Endodermal cell (in vitro differentiated cells): ENCODE data around the gene CDT1. TPM values are rescaled to one million over a fixed set of nuclear protein-coding genes. Genes with fewer than 3 reads are reported as not detected.

Experiments
- DNase-seq: peaks from one replicate; pipeline ENCODE4 v3.0.0-alpha.2; 2017
- H3K27ac ChIP-seq: 2 replicates; pipeline ENCODE4 v1.5.1; 2013; ENCODE audit warnings: mild to moderate bottlenecking, low read depth, low read length, moderate library complexity
- H3K27me3 ChIP-seq: 2 replicates; pipeline ENCODE4 v1.6.1; 2013; ENCODE audit warnings: mild to moderate bottlenecking, low read length, moderate library complexity; ENCODE audit not compliant: insufficient read depth, control insufficient read depth, poor library complexity, severe bottlenecking
- H3K36me3 ChIP-seq: 2 replicates; pipeline ENCODE4 v1.7.0; 2013; ENCODE audit warnings: mild to moderate bottlenecking, low read length, moderate library complexity; ENCODE audit not compliant: control insufficient read depth, insufficient read depth
- H3K4me1 ChIP-seq: one replicate; pipeline ENCODE4 v1.7.0; 2013; ENCODE audit warnings: low read length; ENCODE audit not compliant: control insufficient read depth, insufficient read depth
- H3K4me3 ChIP-seq: 2 replicates; pipeline ENCODE4 v1.5.1; 2013; ENCODE audit warnings: mild to moderate bottlenecking, low read length, moderate library complexity
- H3K9ac ChIP-seq: 2 replicates; pipeline ENCODE4 v1.6.1; 2013; ENCODE audit warnings: mild to moderate bottlenecking, low read length, moderate library complexity; ENCODE audit not compliant: poor library complexity, severe bottlenecking; ENCODE audit errors: extremely low read depth
- H3K9me3 ChIP-seq: 2 replicates; pipeline ENCODE4 v1.6.1; 2013; ENCODE audit warnings: mild to moderate bottlenecking, low read length, moderate library complexity; ENCODE audit not compliant: control insufficient read depth
- H3K27ac Mint-ChIP-seq: 2 replicates; pipeline ENCODE4 v1.8.0; 2020; ENCODE audit warnings: mixed read lengths
- H3K27me3 Mint-ChIP-seq: 2 replicates; pipeline ENCODE4 v1.8.0; 2021; ENCODE audit warnings: mild to moderate bottlenecking, mixed read lengths; ENCODE audit not compliant: insufficient read depth
- H3K36me3 Mint-ChIP-seq: 2 replicates; pipeline ENCODE4 v1.8.0; 2020; ENCODE audit warnings: low read depth, mixed read lengths
- H3K4me1 Mint-ChIP-seq: 2 replicates; pipeline ENCODE4 v1.8.0; 2020; ENCODE audit warnings: mixed read lengths
- H3K4me3 Mint-ChIP-seq: 2 replicates; pipeline ENCODE4 v1.8.0; 2020; ENCODE audit warnings: mild to moderate bottlenecking, moderate library complexity, mixed read lengths
- H3K9me3 Mint-ChIP-seq: 2 replicates; pipeline ENCODE4 v1.8.0; 2020; ENCODE audit warnings: mild to moderate bottlenecking, mixed read lengths
- CTCF ChIP-seq: fragments of 200-600 bp; sonication (generic); conservative IDR thresholded peaks from 2 replicates; pipeline ENCODE4 v1.5.0; 2021; ENCODE audit warnings: antibody characterized with exemption, mild to moderate bottlenecking
- WGBS, 2 experiments: methylation state at CpG; one replicate each; pipeline versions ENCODE4 v1.1.5 to v1.1.7; 2013; ENCODE audit warnings: missing lambda C conversion rate in 2 of 2, mixed read lengths in 1 of 2; ENCODE audit not compliant: insufficient coverage in 1 of 2, insufficient read length in 1 of 2; 5-methylcytosine and 5-hydroxymethylcytosine counted together
- total RNA-seq, 2 donors: library from RNA; stranded (reverse); fragmentation: NEBNext Ultra II Directional in 1 of 2; extraction: Animal tissue kit (Norgen Biotek cat#: 25700) in 1 of 2; gene quantifications; 2 replicates in 1 of 2; 3 replicates in 1 of 2; pipeline ENCODE4 v1.2.1, GENCODE V29; 2021

CDT1 gene
- total RNA-seq, 2 donors from 2014 or later, result 57.1 to 63.0 TPM

- 94 to 98% methylated on average over 15 to 18 of the region's 18 CpGs for WGBS, 2 experiments
- Histone ChIP-seq H3K4me1 (peaks cover 20% of the 10 kb centered on the region), H3K27me3 (no peaks in the 10 kb centered on the region), H3K9ac (no peak overlapping the region), H3K36me3 (no peaks in the 10 kb centered on the region), H3K4me3 (no peak overlapping the region), H3K27ac (no peak overlapping the region), H3K9me3 (no peaks in the 10 kb centered on the region)
- Mint-ChIP-seq H3K27me3 (peaks cover 2% of the 10 kb centered on the region), H3K4me3 (no peak overlapping the region), H3K9me3 (no peaks in the 10 kb centered on the region), H3K36me3 (no peaks in the 10 kb centered on the region), H3K27ac (no peak overlapping the region), H3K4me1 (peaks cover 28% of the 10 kb centered on the region)
- DNase-seq, result no peak
- TF ChIP-seq CTCF, result no peak
These were observed 27.8 kb upstream of the CDT1 start for GRCh38 chr16:88775825-88776224.

GRCh38 chr16:88777471-88778270, 25.9 kb upstream of the CDT1 start:
- Mint-ChIP-seq H3K36me3 (no peaks in the 10 kb centered on the region), H3K9me3 (no peaks in the 10 kb centered on the region), H3K27ac (peak overlapping the region; percentile 79), H3K27me3 (no peaks in the 10 kb centered on the region), H3K4me1 (peaks cover 22% of the 10 kb centered on the region), H3K4me3 (no peak overlapping the region)
- 77 to 87% methylated on average over 21 to 34 of the region's 34 CpGs for WGBS, 2 experiments
- Histone ChIP-seq H3K9ac (no peak overlapping the region), H3K4me3 (no peak overlapping the region), H3K9me3 (no peaks in the 10 kb centered on the region), H3K36me3 (no peaks in the 10 kb centered on the region), H3K27ac (no peak overlapping the region), H3K27me3 (no peaks in the 10 kb centered on the region), H3K4me1 (peaks cover 10% of the 10 kb centered on the region)
- no peak for TF ChIP-seq CTCF
- no peak for DNase-seq

GRCh38 chr16:88778271-88778525, 25.4 kb upstream of the CDT1 start:
- H3K27ac ChIP-seq, result no peak overlapping the region
- 80 to 82% methylated on average over 2 to 7 of the region's 7 CpGs for WGBS, 2 experiments
- Mint-ChIP-seq H3K27me3 (no peaks in the 10 kb centered on the region), H3K36me3 (no peaks in the 10 kb centered on the region), H3K9me3 (no peaks in the 10 kb centered on the region), H3K27ac (peak overlapping the region; percentile 79), H3K4me3 (no peak overlapping the region), H3K4me1 (peaks cover 22% of the 10 kb centered on the region)
- TF ChIP-seq CTCF, result no peak
- peaks cover 10% of the 10 kb centered on the region for H3K4me1 ChIP-seq
- H3K9me3 ChIP-seq, result no peaks in the 10 kb centered on the region
- no peaks in the 10 kb centered on the region for H3K36me3 ChIP-seq
- no peak overlapping the region for H3K4me3 ChIP-seq
- no peak overlapping the region for H3K9ac ChIP-seq
- DNase-seq, result no peak
- H3K27me3 ChIP-seq, result no peaks in the 10 kb centered on the region
